Hematopoietic multipotent progenitor cell treated with erythropoietin and hydrocortisone succinate and interleukin-3 and kit ligand, for 15 days (in vitro differentiated cells): ENCODE data around the gene SLC7A6.
"Not testable (repeated sequence)": the region's sequence is repeated elsewhere in the genome, so short reads cannot be mapped to it uniquely, and the experiment has no call there.

Experiments
- DNase-seq: peaks from one replicate; pipeline ENCODE4 v3.0.0-alpha.2; 2015; ENCODE audit warnings: low spot score

The SLC7A6 gene

GRCh38 chr16:68283801-68284598, 19.7 kb downstream of the SLC7A6 start:
- no peak for DNase-seq

GRCh38 chr16:68284847-68285246, 20.5 kb downstream of the SLC7A6 start:
- no peak for DNase-seq

- no peak for DNase-seq
Observed at GRCh38 chr16:68285683-68286082, 21.4 kb downstream of the SLC7A6 start.

GRCh38 chr16:68286153-68287074, 22.1 kb downstream of the SLC7A6 start:
- no peak for DNase-seq

DNA sequence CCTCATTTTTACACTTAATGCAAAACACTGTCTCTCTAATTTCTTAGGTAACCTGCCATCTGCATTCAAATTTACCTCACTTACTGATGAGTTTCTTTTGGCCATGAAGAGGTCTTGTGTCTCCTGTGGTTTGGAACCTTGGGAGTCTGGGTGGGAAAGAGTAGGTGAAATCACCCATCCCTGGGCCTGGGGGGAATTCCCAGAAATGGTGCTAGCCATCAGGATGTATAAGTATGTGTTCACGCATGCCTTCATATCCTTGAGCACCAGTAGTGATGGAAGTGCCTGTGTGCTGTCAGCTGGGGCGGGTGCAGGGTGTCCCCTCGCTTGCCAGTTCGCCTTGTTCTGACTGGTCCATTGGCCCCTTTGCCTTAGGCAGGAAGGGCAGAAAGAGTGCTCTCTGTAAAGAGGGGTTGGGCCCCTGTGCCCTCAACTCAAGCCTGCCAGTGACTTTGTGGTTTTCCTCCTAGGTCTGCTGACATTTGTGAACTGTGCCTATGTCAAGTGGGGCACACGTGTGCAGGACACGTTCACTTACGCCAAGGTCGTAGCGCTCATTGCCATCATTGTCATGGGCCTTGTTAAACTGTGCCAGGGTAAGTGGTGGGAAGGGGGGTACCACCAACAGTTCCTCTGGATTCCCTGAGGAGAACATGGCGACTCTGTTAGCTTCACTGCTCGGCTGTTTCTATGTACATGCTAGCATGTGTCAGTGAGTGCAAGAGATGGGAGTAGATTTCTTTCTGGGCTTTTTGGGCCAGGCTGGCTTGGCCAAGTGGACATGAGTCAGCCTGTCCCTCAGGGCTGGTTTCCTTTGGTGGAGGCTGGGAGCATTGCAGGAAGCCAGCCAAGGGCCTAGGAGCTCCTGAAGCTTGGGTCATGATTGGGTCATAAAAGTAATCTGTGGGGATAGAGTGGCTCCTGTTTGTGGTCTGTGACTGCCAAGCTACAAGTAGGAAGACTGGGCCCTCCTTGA, 23.2 kb downstream of the SLC7A6 start:
- no peak for DNase-seq

- DNase-seq: no peak
Observed at GRCh38 chr16:68288252-68288650, 23.9 kb downstream of the SLC7A6 start.

DNA sequence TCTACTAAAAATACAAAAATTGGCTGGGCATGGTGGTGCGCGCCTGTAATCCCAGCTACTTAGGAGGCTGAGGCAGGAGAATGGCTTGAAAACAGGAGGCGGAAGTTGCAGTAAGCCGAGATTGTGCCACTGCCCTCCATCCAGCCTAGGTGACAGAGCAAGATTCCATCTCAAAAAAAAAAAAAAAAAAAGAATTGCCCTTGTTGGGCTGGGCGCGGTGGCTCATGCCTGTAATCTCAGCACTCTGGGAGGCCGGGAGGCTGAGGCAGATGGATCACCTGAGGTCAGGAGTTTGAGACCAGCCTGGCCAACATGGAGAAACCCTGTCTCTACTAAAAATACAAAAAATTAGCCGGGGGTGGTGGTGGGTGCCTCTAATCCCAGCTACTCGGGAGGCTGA, 24.5 kb downstream of the SLC7A6 start:
- not testable (repeated sequence) for DNase-seq

GRCh38 chr16:68289202-68289601, 24.9 kb downstream of the SLC7A6 start:
- no peak for DNase-seq

- no peak for DNase-seq
Observed at GRCh38 chr16:68289621-68290329, 25.4 kb downstream of the SLC7A6 start.

GRCh38 chr16:68290450-68290849, 26.1 kb downstream of the SLC7A6 start:
- DNase-seq: no peak

GRCh38 chr16:68291227-68291626, 26.9 kb downstream of the SLC7A6 start:
- DNase-seq: no peak

GRCh38 chr16:68292425-68292824, 28.1 kb downstream of the SLC7A6 start:
- no peak for DNase-seq

GRCh38 chr16:68296291-68296690, 32.0 kb downstream of the SLC7A6 start:
- DNase-seq: no peak

DNA sequence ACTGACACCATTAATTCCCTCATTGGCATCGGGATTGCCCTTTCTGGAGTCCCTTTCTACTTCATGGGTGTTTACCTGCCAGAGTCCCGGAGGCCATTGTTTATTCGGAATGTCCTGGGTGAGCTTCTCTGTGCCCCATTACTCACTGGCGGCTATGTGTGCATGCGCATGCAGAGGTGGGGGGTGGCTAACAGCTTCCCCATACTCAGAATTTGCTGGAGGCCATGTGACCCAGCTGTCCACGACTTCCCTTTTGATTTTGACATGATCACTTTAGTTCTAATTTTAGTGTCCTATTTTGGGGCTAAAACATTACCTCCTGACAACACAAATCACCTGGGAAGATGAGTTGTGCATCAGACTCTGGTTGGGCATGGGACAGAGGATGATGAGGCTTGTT, 32.4 kb downstream of the SLC7A6 start:
- DNase-seq: no peak

- DNase-seq: no peak
Observed at GRCh38 chr16:68297908-68298307, 33.6 kb downstream of the SLC7A6 start.

DNA sequence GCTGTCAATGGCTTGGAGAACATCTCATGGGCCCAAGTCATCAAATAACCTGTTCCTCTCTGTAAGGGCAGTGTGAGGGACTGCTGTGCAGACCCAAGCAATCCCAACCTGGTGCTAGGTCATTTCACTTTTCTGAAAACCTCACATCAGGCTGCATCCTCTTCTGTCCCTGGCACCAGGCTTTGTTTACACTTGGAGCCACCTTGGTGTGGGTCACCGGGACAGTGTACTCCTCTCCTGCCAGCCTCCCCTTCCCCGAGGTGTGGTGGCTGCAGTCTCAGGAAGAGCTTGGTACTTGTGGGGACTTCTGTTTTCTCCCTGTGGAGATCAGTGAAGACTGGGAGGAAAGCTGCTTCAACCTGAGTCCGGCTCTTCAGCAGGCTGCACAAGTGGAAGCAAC, 34.0 kb downstream of the SLC7A6 start:
- no peak for DNase-seq

DNA sequence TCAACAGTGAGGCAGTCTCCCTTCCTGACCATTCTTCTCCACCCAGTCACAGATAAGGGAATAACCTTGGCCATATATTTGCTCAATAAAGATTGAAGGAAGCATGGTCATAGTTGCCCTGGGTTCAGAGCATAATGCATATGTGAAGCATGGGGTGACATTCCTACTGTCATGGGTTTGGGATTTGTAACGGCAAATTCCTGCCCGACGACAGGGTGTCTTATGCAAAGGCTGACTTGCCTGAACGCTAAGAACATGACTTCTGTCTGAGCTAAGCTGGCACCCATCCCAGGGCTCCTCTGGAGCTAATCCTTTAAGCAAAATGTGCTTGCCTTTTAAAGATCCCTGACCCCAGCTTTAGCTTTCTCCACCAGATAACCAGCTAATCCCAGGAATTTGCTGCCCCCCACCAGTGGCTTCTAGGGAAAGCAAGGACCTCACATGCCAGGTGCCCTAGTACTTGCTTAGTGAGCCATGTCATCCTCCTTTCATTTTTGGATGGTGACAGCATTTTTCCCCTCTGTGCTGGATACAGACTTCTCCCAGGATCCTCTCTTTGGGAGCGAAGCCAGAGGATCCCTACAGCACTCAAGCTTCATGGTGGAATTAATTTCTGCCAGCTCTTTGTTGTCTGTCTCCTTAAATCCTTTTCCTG, 34.7 kb downstream of the SLC7A6 start:
- DNase-seq: no peak

- no peak for DNase-seq
Observed at GRCh38 chr16:68299571-68300453, 35.5 kb downstream of the SLC7A6 start.

GRCh38 chr16:68300734-68301459, 36.6 kb downstream of the SLC7A6 start:
- DNase-seq: no peak
